H9 (cell line): ENCODE measurements around the gene CRYGA. TPM values are rescaled to one million over a fixed set of nuclear protein-coding genes. Genes with fewer than 3 reads are reported as not detected.

ENCODE experiments used
- DNase-seq: peaks from one replicate; pipeline ENCODE4 v3.0.0-alpha.2; 2017
- H2AFZ ChIP-seq: one replicate; pipeline ENCODE4 v1.6.1; 2013; ENCODE audit warnings: mild to moderate bottlenecking, low read length, control low read depth, moderate library complexity
- H2AK5ac ChIP-seq: 2 replicates; pipeline ENCODE4 v1.6.1; 2013; ENCODE audit warnings: low read length, control low read depth, mixed read lengths; ENCODE audit not compliant: insufficient read length
- H2BK120ac ChIP-seq: one replicate; pipeline ENCODE4 v1.6.1; 2013; ENCODE audit warnings: low read depth, mild to moderate bottlenecking, low read length, control low read depth, inconsistent platforms; ENCODE audit not compliant: poor library complexity, severe bottlenecking
- H2BK12ac ChIP-seq: 2 replicates; pipeline ENCODE4 v1.6.1; 2013; ENCODE audit warnings: low read length, control low read depth, mixed read lengths, low read depth; ENCODE audit not compliant: insufficient read length
- H2BK15ac ChIP-seq: 2 replicates; pipeline ENCODE4 v1.6.1; 2013; ENCODE audit warnings: low read depth, low read length, control low read depth
- H2BK20ac ChIP-seq: one replicate; pipeline ENCODE4 v1.6.1; 2013; ENCODE audit warnings: low read depth, mild to moderate bottlenecking, low read length, control low read depth, inconsistent platforms; ENCODE audit not compliant: poor library complexity, severe bottlenecking
- H2BK5ac ChIP-seq: 2 replicates; pipeline ENCODE4 v1.6.1; 2013; ENCODE audit warnings: low read length, control low read depth, mixed read lengths; ENCODE audit not compliant: insufficient read length
- H3K14ac ChIP-seq: 2 replicates; pipeline ENCODE4 v1.6.1; 2013; ENCODE audit warnings: low read length, control low read depth; ENCODE audit not compliant: insufficient read depth
- H3K18ac ChIP-seq: 2 replicates; pipeline ENCODE4 v1.6.1; 2013; ENCODE audit warnings: low read depth, mild to moderate bottlenecking, mixed read lengths, low read length, control low read depth; ENCODE audit not compliant: insufficient read length
- H3K23ac ChIP-seq: 2 replicates; pipeline ENCODE4 v1.6.1; 2013; ENCODE audit warnings: low read length, control low read depth, mixed read lengths, low read depth; ENCODE audit not compliant: insufficient read length
- H3K23me2 ChIP-seq: 2 replicates; pipeline ENCODE4 v1.6.1; 2013; ENCODE audit warnings: low read depth, mild to moderate bottlenecking, mixed read lengths, low read length, control low read depth; ENCODE audit not compliant: insufficient read length, poor library complexity, severe bottlenecking
- H3K27ac ChIP-seq: 2 replicates; pipeline ENCODE4 v1.5.1; 2013; ENCODE audit warnings: low read length, control low read depth, mixed read lengths, low read depth; ENCODE audit not compliant: insufficient read length
- H3K27me3 ChIP-seq: 2 replicates; pipeline ENCODE4 v1.6.1; 2013; ENCODE audit warnings: low read length, control low read depth, inconsistent platforms; ENCODE audit not compliant: insufficient read depth
- H3K4ac ChIP-seq: 2 replicates; pipeline ENCODE4 v1.6.1; 2013; ENCODE audit warnings: low read depth, mild to moderate bottlenecking, control low read depth, inconsistent platforms, low read length, moderate library complexity
- H3K4me1 ChIP-seq: 2 replicates; pipeline ENCODE4 v1.6.1; 2013; ENCODE audit warnings: low read length, control low read depth, inconsistent platforms; ENCODE audit not compliant: insufficient read depth
- H3K4me2 ChIP-seq: 2 replicates; pipeline ENCODE4 v1.6.1; 2013; ENCODE audit warnings: low read length, control low read depth, mixed read lengths; ENCODE audit not compliant: insufficient read length, insufficient read depth
- H3K56ac ChIP-seq: 2 replicates; pipeline ENCODE4 v1.6.1; 2013; ENCODE audit warnings: low read depth, mild to moderate bottlenecking, mixed read lengths, low read length, control low read depth; ENCODE audit not compliant: insufficient read length
- H3K79me1 ChIP-seq: 2 replicates; pipeline ENCODE4 v1.6.1; 2013; ENCODE audit warnings: low read depth, mild to moderate bottlenecking, moderate library complexity, low read length, control low read depth, inconsistent platforms; ENCODE audit not compliant: insufficient read depth, poor library complexity, severe bottlenecking
- H3K79me2 ChIP-seq: 2 replicates; pipeline ENCODE4 v1.6.1; 2013; ENCODE audit warnings: low read length, control low read depth, inconsistent platforms; ENCODE audit not compliant: insufficient read depth
- H3K9ac ChIP-seq: 2 replicates; pipeline ENCODE4 v1.6.1; 2013; ENCODE audit warnings: low read length, control low read depth, mixed read lengths; ENCODE audit not compliant: insufficient read length; ENCODE audit errors: extremely low read depth
- H3K9me3 ChIP-seq: one replicate; pipeline ENCODE4 v1.6.1; 2013; ENCODE audit warnings: low read depth, low read length, inconsistent platforms; ENCODE audit not compliant: control insufficient read depth
- H3T11ph ChIP-seq: one replicate; pipeline ENCODE4 v1.6.1; 2013; ENCODE audit warnings: mild to moderate bottlenecking, low read length, control low read depth, inconsistent platforms
- H4K20me1 ChIP-seq: one replicate; pipeline ENCODE4 v1.6.1; 2013; ENCODE audit not compliant: control insufficient read depth, insufficient read length, insufficient read depth
- H4K5ac ChIP-seq: 2 replicates; pipeline ENCODE4 v1.6.1; 2013; ENCODE audit warnings: low read depth, mild to moderate bottlenecking, mixed read lengths, low read length, control low read depth; ENCODE audit not compliant: insufficient read length
- H4K8ac ChIP-seq: replicated peaks from 2 replicates; pipeline ENCODE4 v1.6.1; 2013; ENCODE audit warnings: low read length, control low read depth, mixed read lengths, low read depth; ENCODE audit not compliant: insufficient read length
- H4K91ac ChIP-seq: 2 replicates; pipeline ENCODE4 v1.6.1; 2013; ENCODE audit warnings: low read depth, mild to moderate bottlenecking, moderate library complexity, mixed read lengths, low read length, control low read depth; ENCODE audit not compliant: insufficient read length
- H3K27ac Mint-ChIP-seq, 3 experiments: 2 replicates in 2 of 3; 3 replicates in 1 of 3; pipeline ENCODE4 v1.8.0; 2020 to 2021; ENCODE audit warnings: mixed read lengths in 3 of 3, mild to moderate bottlenecking in 1 of 3, moderate library complexity in 1 of 3
- H3K27me3 Mint-ChIP-seq: 2 replicates; pipeline ENCODE4 v1.8.0; 2021; ENCODE audit warnings: low read depth, mild to moderate bottlenecking, moderate library complexity, mixed read lengths
- H3K36me3 Mint-ChIP-seq, 3 experiments: 2 replicates in 2 of 3; 3 replicates in 1 of 3; pipeline ENCODE4 v1.8.0; 2020 to 2021; ENCODE audit warnings: low read depth in 3 of 3, mixed read lengths in 3 of 3; ENCODE audit not compliant: insufficient read depth in 1 of 3
- H3K4me1 Mint-ChIP-seq, 2 experiments: 2 replicates each; pipeline ENCODE4 v1.8.0; 2020; ENCODE audit warnings: mixed read lengths in 2 of 2
- H3K4me3 Mint-ChIP-seq, 2 experiments: 2 replicates in 1 of 2; 3 replicates in 1 of 2; pipeline ENCODE4 v1.8.0; 2020 to 2021; ENCODE audit warnings: mild to moderate bottlenecking in 2 of 2, mixed read lengths in 2 of 2, moderate library complexity in 1 of 2
- H3K9me3 Mint-ChIP-seq, 2 experiments: 2 replicates in 1 of 2; 3 replicates in 1 of 2; pipeline ENCODE4 v1.8.0; 2020; ENCODE audit warnings: mild to moderate bottlenecking in 2 of 2, mixed read lengths in 2 of 2, moderate library complexity in 1 of 2
- CTCF ChIP-seq: fragments of 200-600 bp; sonication (generic); conservative IDR thresholded peaks from 3 replicates; pipeline ENCODE4 v1.8.0; 2021; ENCODE audit warnings: antibody characterized with exemption, mild to moderate bottlenecking
- WGBS: extraction: QIAGEN DNeasy Blood & Tissue Kit; methylation state at CpG from one replicate; pipeline ENCODE4 v1.1.7; 2013; ENCODE audit warnings: missing lambda C conversion rate, low lambda C conversion rate, mixed read lengths; ENCODE audit not compliant: insufficient read length; ENCODE audit errors: extremely low coverage; 5-methylcytosine and 5-hydroxymethylcytosine counted together
- total RNA-seq: library from RNA; stranded (reverse); gene quantifications from 2 replicates; pipeline ENCODE4 v1.2.1, GENCODE V29; 2021

The CRYGA gene
- total RNA-seq, 1 experiment from 2014 or later: not detected

- H3K27me3 ChIP-seq: no peaks in the 10 kb centered on the region
- no peak overlapping the region for H2BK15ac ChIP-seq
- no peak overlapping the region for H3K4ac ChIP-seq
- H4K91ac ChIP-seq: no peak overlapping the region
- no peak overlapping the region for H3K4me2 ChIP-seq
- H3K56ac ChIP-seq: no peak overlapping the region
- H2BK20ac ChIP-seq: no peak overlapping the region
- H3K9me3 Mint-ChIP-seq: peaks cover 17 to 27% of the 10 kb centered on the region in 2 experiments
- no peaks in the 10 kb centered on the region for H3K23me2 ChIP-seq
- H4K8ac ChIP-seq: no peak overlapping the region
- no peak overlapping the region for H3K14ac ChIP-seq
- H3K4me3 Mint-ChIP-seq: no peak overlapping the region
- H3K79me1 ChIP-seq: no peaks in the 10 kb centered on the region
- peaks cover 14 to 19% (median 16%) of the 10 kb centered on the region in 3 experiments for H3K36me3 Mint-ChIP-seq
- H3K27me3 Mint-ChIP-seq: no peaks in the 10 kb centered on the region; the same call in none of the 2 replicates
- DNase-seq: no peak
- H3K27ac ChIP-seq: no peak overlapping the region
- no peak overlapping the region for H3K23ac ChIP-seq
- no peaks in the 10 kb centered on the region; a peak in 1 of 4 replicates for H3K4me1 Mint-ChIP-seq
- H3K9ac ChIP-seq: no peak overlapping the region
- no peak for TF ChIP-seq CTCF
- no peaks in the 10 kb centered on the region for H4K20me1 ChIP-seq
- no peak overlapping the region for H4K5ac ChIP-seq
- H3K27ac Mint-ChIP-seq: no peak overlapping the region
- peaks cover 7% of the 10 kb centered on the region for H3K9me3 ChIP-seq
- H2BK5ac ChIP-seq: no peak overlapping the region
- no peak overlapping the region for H2AFZ ChIP-seq
- WGBS: no CpG with 5 or more reads among the region's 2 CpGs
- no peaks in the 10 kb centered on the region for H3K79me2 ChIP-seq
- no peaks in the 10 kb centered on the region for H3K4me1 ChIP-seq
- no peak overlapping the region for H3K18ac ChIP-seq
- no peak overlapping the region for H3T11ph ChIP-seq
- H2BK12ac ChIP-seq: no peak overlapping the region
- H2BK120ac ChIP-seq: no peak overlapping the region
- H2AK5ac ChIP-seq: no peak overlapping the region
These were observed 26.7 kb downstream of the CRYGA start for GRCh38 chr2:208136716-208137094.
